Psoas muscle (tissue), 8 donors: Measurements from ENCODE around the gene ST6GALNAC3. TPM values are rescaled to one million over a fixed set of nuclear protein-coding genes. Genes with fewer than 3 reads are reported as not detected.

ENCODE experiments used
- ATAC-seq, 4 donors: fragments of 200-7000 bp; cut with Tn5 transposase; one replicate each; pipeline ENCODE4 v1.9.1; 2020; ENCODE audit warnings: moderate library complexity in 3 of 4, mild to moderate bottlenecking in 2 of 4
- DNase-seq, 2 donors: peaks; one replicate each; pipeline ENCODE4 v3.0.0-alpha.2; 2020
- H3K27ac ChIP-seq: fragments of 200-600 bp; one replicate; pipeline ENCODE4 v1.8.0; 2022
- H3K27me3 ChIP-seq, 3 donors: fragments of 200-600 bp in 1 of 3; one replicate each; pipeline versions ENCODE4 v1.6.1 to v1.8.0; 2013 to 2022; ENCODE audit warnings: low read length in 2 of 3, mild to moderate bottlenecking in 2 of 3, moderate library complexity in 1 of 3; ENCODE audit not compliant: insufficient read depth in 3 of 3
- H3K36me3 ChIP-seq, 2 donors: fragments of 200-600 bp in 1 of 2; one replicate each; pipeline versions ENCODE4 v1.6.1 to v1.8.0; 2013 to 2022; ENCODE audit warnings: low read depth in 1 of 2, mild to moderate bottlenecking in 1 of 2, moderate library complexity in 1 of 2; ENCODE audit not compliant: insufficient read depth in 1 of 2
- H3K4me1 ChIP-seq: fragments of 200-600 bp; one replicate; pipeline ENCODE4 v1.8.0; 2022
- H3K4me3 ChIP-seq: fragments of 200-600 bp; one replicate; pipeline ENCODE4 v1.8.0; 2022; ENCODE audit warnings: mild to moderate bottlenecking
- H3K9me3 ChIP-seq: fragments of 200-600 bp; one replicate; pipeline ENCODE4 v1.8.0; 2022
- WGBS, 3 donors: extraction: QIAGEN DNeasy Blood & Tissue Kit; methylation state at CpG; one replicate each; pipeline versions ENCODE4 v1.1.6 to v1.1.7; 2013; 5-methylcytosine and 5-hydroxymethylcytosine counted together
- intact Hi-C, 2 donors: fragments of 100-400 bp; cut with DNase I; formaldehyde crosslinking; loops; one replicate each; pipeline versions ENCODE4 v1.11.0 to v1.14.2; 2022
- polyA plus RNA-seq, 3 donors: library from polyadenylated mRNA; stranded (reverse); fragments of 200-250 nt; gene quantifications; one replicate each; pipeline ENCODE4 v1.2.3, GENCODE V29; 2013
- total RNA-seq, 4 donors: library from RNA; stranded (reverse); fragmentation: NEBNext Ultra II Directional in 2 of 4; extraction: Animal tissue kit (Norgen Biotek cat#: 25700) in 2 of 4; gene quantifications; one replicate each; pipeline versions ENCODE4 v1.2.1 to v1.2.4, GENCODE V29; 2021 to 2023
- TF ChIP-seq, protein P1 (sequence below): fragments of 200-600 bp; IDR thresholded peaks from one replicate; pipeline ENCODE4 v1.8.0; 2022; ENCODE audit warnings: antibody characterized with exemption
- donor health status: healthy with polysubstance abuse.
- donor health status: DM: no; HTN: no; CAD: no; lungs with moderate emphysema.
- donor health status: Bipolar disorder and iron deficiency.
- donor health status: healthy.
- donor health status: DM: yes; HTN: yes; CAD: no.
- donor health status: DM: no; HTN: no; CAD: no.
- donor health status: DM: no; HTN: no; CAD: no.
- donor health status: DM: yes; HTN: yes; CAD: no.

Gene ST6GALNAC3
- total and polyA plus RNA-seq, 7 donors, result 1.3 to 5.4 (median 2.3) TPM

DNA sequence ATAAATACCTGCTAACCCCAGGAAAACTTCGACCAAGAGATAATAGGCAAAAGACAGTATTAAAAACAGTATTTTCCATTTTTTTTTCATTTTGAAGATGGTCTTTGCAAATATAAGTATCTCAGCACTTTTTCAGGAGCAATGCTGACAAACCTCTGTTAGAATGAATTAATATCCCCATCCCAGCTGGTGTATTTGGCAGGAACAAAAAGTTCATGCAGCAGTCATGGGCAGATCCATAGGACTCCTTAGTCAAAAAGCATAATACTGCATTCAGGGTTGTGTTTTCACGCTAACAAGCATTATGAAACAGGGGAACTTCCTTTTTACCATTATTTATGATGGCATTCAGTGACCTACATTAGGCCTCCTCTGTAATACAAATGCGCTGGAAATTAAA, 344.0 kb downstream of the ST6GALNAC3 start:
- no peak for ATAC-seq
- WGBS, 3 donors, result 68 to 81% (median 75%) methylated on average over 3 of the region's 3 CpGs
- Histone ChIP-seq H3K27ac (no peak overlapping the region), H3K4me1 (no peaks in the 10 kb centered on the region), H3K4me3 (no peak overlapping the region), H3K36me3 (no peaks in the 10 kb centered on the region), H3K27me3 (no peaks in the 10 kb centered on the region), H3K9me3 (no peaks in the 10 kb centered on the region)
- intact Hi-C loops, result no loop called here
- DNase-seq, result no peak
- TF ChIP-seq, protein P1, sequence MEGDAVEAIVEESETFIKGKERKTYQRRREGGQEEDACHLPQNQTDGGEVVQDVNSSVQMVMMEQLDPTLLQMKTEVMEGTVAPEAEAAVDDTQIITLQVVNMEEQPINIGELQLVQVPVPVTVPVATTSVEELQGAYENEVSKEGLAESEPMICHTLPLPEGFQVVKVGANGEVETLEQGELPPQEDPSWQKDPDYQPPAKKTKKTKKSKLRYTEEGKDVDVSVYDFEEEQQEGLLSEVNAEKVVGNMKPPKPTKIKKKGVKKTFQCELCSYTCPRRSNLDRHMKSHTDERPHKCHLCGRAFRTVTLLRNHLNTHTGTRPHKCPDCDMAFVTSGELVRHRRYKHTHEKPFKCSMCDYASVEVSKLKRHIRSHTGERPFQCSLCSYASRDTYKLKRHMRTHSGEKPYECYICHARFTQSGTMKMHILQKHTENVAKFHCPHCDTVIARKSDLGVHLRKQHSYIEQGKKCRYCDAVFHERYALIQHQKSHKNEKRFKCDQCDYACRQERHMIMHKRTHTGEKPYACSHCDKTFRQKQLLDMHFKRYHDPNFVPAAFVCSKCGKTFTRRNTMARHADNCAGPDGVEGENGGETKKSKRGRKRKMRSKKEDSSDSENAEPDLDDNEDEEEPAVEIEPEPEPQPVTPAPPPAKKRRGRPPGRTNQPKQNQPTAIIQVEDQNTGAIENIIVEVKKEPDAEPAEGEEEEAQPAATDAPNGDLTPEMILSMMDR, result no peak

DNA sequence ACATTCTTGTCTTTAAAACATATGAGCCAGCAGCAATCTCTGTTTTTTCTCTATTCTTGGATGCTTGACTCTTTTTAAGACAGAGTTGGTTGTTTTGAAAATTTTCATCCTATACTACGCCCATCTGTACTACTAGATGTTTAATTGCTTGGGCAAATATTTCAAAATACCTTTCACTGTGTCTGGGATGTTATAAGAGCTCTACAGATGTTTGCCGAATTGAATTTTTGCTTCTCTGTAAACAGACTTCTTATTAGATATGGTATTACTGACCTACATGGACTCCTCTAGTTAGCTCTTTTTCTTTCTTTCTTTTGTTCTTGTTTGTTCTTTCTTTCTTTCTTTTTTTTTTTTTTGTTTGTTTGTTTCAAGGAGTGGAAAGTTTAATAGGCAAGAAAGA, 345.1 kb downstream of the ST6GALNAC3 start:
- no peaks in the 10 kb centered on the region for H3K9me3 ChIP-seq
- intact Hi-C loops, result no loop called here
- H3K27me3 ChIP-seq, result no peaks in the 10 kb centered on the region
- ATAC-seq, result no peak
- H3K4me1 ChIP-seq, result no peaks in the 10 kb centered on the region
- TF ChIP-seq, protein P1, result no peak
- no peak for DNase-seq
- no peak overlapping the region for H3K27ac ChIP-seq
- H3K4me3 ChIP-seq, result no peak overlapping the region
- 76 to 85% (median 76%) methylated on average over 2 of the region's 2 CpGs for WGBS, 3 donors
- no peaks in the 10 kb centered on the region for H3K36me3 ChIP-seq

DNA sequence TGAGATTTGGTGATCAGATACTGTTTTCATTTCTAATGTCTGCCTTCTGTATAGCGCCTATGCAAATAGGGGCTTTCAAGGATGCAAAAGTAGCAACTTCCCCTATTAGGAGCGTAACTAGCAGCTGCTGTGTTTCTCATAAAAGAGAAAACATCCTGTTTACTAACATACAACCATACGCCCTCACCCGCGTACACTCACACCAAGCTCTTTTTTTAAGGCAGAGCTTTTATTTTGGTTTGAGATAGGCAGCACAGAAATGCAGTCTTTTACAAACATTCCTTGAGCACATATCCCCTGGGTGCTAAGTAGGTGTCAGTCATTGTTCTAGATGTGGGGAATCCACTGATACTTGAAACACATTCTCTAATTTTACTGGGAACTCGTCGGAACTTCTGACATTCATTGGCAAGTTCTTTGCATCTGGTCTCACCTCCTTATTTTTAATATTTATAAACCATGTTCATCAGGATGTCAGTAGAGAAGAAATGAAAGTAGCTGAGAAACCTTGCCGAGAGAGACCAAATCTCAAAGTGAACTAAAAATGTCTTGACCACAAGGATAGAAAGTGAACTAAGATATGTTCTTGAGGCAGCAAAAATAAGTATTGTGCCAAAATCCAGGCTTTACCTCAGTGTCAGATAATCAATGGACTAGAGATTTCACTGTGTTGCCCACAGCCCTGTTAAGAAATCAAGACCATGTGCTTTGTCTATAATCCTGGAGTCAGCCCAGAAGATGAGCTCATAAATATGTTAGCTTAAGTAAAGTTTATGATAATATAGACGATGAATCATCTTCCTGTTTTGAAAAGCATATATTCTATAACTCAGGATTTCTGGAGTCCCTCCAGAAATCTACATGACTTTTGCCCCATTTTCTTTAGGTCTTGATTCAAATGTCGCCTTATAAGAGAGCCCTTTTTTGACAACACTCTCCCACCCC, 350.9 kb downstream of the ST6GALNAC3 start:
- TF ChIP-seq, protein P1, result no peak
- no peaks in the 10 kb centered on the region for H3K36me3 ChIP-seq
- H3K4me3 ChIP-seq, result no peak overlapping the region
- H3K27me3 ChIP-seq, result no peaks in the 10 kb centered on the region
- intact Hi-C loops, result no loop called here
- no peaks in the 10 kb centered on the region for H3K4me1 ChIP-seq
- no peaks in the 10 kb centered on the region for H3K9me3 ChIP-seq
- no peak for ATAC-seq
- 76 to 82% (median 80%) methylated on average over 10 of the region's 10 CpGs for WGBS, 3 donors
- DNase-seq, result no peak
- no peak overlapping the region for H3K27ac ChIP-seq

DNA sequence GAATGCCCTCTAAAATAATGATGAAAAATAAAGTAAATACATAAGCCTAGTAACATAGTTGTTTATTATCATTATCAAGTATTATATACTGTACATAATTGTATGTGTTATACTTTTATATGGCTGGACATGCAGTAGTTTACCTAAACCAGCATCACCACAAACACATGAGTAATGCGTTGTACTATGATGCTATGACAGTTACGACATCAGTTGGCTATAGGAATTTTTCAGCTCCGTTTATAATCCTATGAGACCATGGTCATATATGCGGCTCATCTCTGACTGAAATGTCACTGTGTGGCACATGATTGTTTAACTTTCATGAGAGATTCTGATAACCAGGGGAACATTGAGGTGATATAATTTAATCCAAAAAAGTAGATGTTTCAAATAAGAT, 352.1 kb downstream of the ST6GALNAC3 start:
- no peaks in the 10 kb centered on the region for H3K9me3 ChIP-seq
- intact Hi-C loops, result no loop called here
- TF ChIP-seq, protein P1, result no peak
- no peaks in the 10 kb centered on the region for H3K4me1 ChIP-seq
- DNase-seq, result no peak
- H3K27ac ChIP-seq, result no peak overlapping the region
- H3K36me3 ChIP-seq, result no peaks in the 10 kb centered on the region
- no peak overlapping the region for H3K4me3 ChIP-seq
- H3K27me3 ChIP-seq, result no peaks in the 10 kb centered on the region
- no peak for ATAC-seq
- WGBS, 3 donors, result 90 to 93% (median 91%) methylated on average over 4 of the region's 4 CpGs
